AML-193 (cell line): ENCODE results near the gene LAMA1.

Experiments used
- DNase-seq, 2 experiments: peaks; one replicate each; lab custom pipeline; 2025; lab: John Stamatoyannopoulos, UW

Gene LAMA1

DNA sequence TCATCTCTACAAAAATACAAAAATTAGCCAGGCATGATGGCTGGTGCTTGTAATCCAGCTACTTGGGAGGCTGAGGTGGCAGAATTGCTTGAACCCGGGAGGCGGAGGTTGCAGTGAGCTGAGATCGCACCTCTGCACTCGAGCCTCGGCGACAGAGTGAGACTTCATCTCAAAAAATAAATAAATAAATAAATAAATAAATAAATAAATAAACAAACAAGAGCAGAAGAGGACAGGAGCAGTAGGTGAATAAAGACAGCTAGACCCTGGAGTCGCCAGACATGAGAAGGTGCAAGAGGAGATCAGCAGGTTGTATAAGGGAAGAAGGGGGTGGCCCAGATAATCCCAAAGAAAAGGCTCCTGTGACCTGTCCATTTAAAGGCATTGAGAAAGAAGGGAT is 12.3 kb downstream of the LAMA1 start:
- no peak for DNase-seq

DNA sequence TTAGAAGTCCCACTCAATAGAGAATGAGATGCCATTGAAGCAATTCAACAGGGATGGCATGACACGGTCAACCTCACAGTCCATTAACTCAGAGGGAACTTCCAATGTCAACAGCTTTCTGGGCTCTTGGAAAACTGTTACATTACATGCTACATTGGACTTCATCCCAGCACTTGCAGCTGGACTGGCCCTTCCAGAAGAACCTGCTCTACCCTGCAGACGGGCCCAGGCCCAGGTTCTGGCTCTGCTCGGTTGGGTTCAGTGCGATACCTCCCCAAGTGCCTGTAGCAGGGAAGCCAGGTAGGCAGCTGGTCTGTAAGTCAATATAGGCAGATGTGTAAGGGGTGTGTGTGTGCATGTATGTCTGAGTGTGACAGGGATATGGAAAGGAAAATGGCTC is 12.9 kb downstream of the LAMA1 start:
- DNase-seq = no peak

DNA sequence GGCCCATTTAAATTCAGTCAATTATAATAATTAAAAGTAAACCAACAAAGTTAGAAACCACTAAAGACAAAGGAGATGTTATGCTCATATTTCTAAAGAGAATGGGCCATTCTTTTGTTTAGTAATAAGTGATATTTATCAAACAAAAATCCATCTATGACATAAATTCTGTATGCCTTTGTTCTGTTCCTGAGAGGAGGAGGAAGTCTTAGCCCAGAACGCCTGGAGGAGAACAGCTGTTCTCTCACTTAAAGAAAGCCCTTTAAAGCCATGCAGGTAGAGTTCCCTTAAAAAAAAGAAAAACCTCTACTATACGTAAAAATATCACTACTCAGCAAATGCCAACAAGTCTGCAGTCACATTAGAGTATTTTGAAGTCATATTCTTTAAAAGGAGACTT is 15.5 kb downstream of the LAMA1 start:
- no peak for DNase-seq

DNA sequence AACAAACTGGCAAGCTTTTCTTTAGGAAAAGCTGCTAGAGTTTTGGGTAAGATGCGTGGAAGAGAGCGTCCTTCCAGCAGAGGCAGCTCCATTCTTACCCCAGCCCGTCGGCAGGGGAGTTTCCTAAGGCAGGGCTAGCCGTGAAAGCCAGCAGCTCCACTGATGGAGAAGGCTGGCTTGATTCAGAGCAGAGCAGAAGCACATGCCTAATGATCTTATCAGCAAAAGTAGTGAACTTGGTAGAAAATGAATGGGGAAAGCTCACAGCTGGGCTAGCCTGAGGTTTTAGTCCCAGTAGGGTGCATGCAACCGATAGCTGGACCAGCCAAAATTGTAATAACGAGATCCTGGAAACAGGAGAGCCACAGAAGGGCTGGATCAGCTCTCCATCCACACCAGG is 20.8 kb downstream of the LAMA1 start:
- DNase-seq = no peak

DNA sequence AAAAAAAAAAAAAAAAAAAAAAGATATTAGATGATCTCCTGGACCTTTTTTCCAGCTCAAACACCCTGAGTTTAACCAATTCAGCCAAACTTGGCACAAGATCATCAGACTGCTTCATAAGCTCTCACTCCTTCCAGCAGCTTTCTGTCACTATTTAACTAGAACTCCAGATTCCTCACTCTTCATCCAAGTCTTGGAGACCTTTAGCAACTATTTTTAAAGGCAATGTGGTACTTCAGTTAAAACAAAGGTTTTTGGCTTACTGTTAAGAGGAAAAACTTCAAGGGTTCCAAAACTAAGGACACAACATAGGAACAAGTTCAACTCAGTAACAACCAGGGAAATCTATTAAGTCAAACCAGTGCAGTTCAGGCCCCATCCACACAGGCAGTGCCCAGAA is 23.2 kb downstream of the LAMA1 start:
- DNase-seq = no peak

DNA sequence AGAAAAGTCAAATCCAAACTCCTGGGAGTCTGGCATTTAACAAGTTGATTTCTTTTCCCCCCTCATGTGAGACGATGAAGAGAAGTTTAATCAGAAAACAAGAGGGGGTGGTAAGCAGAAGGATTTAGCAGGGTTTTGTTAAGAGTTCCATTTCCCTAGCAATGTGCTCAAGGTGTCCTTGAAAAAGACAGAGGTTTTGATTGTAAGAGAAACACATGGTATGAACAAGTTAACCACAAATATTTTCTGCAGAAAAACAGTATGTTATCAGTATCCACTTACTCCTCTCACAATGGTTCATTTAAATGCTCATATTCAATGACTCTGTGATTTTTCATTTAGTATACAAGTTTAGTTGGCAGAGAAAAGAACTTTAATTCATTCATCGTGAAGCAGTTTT is 26.8 kb downstream of the LAMA1 start:
- no peak for DNase-seq

DNA sequence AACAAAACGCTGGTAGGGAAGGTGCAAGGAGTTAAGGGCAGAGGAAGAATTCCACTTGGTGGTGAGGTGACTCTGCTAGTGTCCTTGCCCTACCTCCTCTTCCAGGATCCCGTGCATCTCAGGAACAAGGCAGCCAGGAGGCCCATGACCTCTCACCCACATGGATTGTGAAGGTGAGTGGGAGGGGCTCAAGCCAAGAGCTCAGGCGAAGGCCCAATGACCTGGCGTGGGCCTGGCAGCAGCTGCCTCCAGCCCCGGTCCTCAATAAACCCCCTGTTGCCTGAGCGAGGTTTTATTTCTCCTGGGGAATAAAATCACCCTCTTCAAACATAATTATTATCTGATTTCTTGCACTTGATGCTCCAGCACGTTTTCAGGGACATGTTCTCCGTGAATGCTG is 28.2 kb downstream of the LAMA1 start:
- no peak for DNase-seq

DNA sequence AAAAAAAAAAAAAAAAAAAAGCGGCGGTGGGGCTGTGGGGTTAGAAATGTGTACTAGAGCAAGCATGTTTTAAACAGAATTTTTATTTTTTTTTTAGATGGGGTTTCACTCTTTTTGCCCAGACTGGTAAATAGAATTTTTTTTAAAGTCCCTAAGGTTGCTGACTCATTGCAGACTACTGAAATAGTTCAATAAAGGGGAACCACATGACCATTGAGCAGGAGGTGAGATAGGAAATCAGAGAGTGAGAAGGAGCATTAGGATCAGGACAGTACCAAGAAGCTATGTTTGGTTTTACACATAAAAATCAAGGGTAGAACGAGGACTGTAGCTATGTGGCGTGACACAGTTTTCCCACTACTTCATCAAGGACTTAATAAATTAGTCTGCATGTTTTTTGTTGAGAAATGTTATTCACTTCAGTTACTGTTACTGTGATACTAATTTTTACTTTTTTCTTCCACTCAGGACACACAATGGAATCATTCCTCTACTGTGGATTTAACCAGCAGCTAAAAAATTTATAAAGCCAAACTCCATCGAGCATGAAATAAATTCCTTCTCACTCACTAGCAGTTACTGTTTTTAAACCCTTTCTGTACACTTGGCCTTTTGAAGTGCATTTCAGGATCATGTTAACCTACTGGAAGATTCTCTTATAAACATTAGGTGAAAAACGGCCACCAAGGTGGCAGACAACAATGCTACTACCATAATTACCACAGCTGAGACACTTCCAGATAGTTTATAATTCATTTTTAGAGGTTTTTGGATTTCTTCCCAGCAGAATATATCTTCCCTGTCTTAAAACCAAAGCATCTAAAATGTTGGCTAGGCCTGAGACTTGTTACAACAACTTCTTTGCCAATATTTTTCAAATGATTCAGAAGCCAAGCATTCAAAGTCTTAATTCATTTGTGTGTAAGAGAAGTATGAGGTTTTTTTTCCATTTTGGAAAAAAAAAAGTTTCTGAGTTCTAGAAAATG is 33.2 kb downstream of the LAMA1 start:
- DNase-seq = no peak

DNA sequence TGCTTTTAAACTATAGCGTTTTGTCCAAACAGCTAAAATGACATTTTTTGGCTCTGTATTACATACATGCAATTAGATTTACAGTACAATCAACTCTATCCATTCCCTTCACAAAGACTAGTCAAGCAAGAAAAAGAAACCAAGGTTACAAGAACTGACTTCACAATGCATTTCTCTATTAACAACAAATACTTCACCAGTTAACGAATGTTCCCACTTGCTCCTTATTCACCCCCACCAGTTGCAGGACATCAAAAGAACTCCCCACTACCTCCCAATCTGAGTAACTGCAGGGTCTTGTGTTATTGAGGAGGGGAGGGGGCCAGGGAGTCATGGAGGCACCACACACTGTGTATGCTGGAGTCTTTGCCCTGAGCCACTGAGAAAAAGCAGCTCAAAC is 34.9 kb downstream of the LAMA1 start:
- no peak for DNase-seq

DNA sequence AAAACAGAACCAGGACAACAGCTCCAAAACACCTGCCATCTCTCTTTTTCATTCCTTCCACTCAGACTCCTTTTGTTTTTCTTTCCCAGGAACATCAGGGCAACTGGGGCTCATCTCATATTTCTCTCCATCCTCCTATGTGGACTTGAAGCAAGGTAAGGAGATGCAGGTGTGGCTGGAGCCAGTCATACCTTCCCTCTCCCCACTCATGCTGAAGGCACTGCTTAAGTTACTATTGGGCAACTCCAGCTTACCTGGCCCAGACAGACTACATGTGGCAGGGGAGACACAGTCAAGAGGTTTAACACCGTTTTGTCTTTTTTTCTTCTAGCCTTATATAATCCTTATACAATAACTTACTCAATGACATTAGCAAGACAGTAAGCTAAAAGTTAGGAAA is 38.4 kb downstream of the LAMA1 start:
- DNase-seq = no peak

DNA sequence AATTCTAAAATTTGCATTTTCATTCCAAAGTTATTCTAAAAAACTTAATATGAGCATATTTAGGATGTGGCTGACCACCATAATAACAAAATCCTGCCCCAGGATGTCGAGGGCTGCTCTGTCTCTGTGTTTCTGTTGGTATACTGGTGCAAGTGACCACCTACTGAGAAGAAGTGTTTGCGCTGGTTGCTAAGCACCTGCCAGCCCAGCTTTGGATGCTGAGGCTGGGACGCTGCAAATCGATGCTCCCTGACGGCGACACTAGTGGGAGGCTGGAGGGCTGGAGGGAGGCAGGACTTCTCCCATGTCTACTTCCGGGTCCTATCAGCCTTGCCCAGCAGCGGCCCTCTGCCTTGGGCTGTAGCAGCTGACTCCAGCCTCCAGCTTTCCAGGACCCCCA is 45.0 kb downstream of the LAMA1 start:
- DNase-seq = no peak

DNA sequence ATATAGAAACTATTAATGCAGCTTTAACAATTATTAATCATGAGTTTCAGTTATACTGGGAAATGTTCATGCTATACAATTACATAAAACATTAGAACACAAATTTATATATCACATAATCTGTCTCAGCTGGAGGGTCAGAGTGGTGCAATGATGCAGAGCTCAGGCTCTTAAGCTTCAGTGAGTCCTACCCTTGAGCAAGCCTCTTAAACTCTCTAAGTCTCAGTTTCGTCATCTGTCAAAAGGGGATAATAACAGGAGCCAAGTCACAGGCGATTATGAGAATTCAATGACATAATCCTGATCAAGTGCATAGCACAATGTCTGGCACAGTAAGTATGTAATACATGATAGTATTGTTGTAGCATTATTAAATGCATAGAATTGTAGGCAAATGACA is 46.0 kb downstream of the LAMA1 start:
- no peak for DNase-seq

DNA sequence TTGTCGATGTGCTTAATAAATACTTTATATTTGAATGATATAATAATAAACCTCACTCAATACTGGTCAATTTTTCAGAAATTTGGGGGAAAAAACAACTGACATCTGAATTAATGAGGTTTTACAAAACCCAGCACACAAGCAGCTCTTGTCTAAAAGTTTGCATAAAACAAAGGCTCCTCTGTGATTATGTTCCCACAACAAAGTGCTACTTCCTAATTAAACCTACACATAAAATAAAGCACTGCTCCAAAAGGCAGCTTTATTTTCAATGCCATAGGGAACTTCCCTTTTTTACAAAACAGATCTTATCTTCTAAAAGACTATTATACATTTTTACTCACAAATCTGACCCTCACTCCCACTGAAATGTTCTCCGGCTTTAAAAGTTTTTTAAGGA is 47.1 kb downstream of the LAMA1 start:
- DNase-seq = no peak

DNA sequence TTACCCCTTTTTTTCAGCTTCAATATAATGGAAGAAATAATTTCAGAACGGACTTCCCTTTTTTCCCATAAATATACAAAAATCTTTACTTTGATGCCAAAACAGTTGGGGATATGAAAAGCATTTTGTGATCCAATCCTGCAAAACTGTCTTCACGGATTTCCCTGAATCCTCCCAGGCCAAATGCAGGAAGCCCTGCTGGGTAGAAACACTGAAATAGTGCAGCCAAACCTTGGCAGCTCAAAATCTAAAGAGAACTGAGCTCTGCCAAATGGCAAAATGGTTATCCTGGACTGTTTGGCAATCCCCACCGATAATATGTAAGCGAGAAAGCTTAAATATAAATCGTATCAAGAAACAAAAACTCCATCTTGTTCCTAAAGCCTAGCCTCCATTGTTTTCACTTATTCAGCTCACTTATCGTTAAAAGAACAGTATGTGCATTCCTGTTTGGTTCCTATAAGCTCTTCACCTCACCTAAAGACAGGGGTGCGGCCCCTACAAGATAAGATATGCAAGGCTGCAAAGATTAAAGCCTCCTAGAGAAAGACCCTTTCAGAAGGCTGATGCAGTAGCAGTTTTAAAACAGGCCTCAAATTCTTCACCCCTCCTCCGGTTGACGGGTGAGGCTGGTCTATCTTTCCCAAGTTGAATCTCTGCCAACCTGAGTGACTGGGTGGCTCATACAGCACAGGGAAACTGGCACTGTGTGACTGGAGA is 48.6 kb downstream of the LAMA1 start:
- no peak for DNase-seq

DNA sequence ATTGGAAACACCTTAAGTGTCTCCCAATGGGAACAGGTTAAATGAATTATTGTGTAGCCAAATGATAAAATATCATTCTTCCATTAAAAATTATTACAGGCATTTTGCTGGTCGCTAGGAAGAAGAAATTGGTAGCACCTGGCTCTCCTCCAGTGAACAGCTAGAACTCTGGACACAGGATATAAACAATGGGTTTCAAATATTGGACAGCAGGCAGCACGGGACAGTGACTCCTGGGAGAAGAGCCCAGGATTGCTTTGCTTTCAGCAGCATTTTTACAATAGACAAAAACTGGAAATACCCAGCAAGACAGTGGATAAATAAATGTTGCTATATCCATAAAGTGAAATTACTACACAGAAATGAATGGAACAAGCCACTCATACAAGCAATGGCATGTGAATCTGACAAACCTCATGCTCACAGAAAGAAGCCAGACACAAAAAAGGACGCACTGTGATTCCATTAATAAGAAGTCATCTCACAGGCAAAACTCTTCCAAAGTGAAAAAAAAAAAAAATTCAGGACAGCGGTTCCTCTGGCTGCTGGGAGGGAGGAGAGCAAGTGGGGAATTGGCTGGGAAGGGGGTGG is 50.5 kb downstream of the LAMA1 start:
- DNase-seq = no peak

DNA sequence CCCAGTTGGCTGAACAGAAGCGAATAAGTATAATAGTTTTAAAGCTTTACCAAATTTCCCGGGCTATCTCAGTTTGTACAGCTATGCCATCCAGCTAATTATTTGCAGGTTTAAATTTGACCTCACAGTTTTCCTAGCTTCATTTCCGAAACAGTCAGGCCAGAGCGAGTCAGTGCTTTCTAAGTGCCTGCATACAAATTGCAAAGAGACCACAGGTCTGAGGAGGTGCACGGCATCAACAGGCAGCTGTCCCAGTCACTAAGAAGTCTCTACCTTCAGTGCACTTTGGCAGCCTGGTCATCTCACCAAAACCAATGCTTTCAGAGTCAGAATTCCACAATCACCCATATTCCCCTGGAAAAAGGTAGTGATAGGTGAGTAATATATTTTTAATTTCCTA is 51.9 kb downstream of the LAMA1 start:
- DNase-seq = no peak

DNA sequence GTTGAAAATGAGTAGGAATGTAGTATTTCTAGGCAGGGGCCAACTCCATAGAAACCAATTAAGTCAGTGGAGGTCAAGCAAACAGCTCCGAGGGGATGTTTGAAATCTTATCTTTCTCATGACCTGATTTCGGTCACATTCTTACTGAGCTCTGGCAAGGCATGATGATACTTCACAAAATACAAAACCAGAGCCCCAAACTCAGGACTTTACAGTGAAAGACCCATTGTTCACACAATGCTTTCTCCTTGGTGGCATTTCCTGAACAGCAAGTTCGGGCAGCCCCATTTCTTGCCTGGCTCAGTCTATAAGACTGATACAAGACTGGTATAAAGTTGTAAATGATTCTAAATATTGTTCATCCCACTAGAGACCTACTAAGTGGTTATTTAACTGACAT is 53.3 kb downstream of the LAMA1 start:
- DNase-seq = no peak

DNA sequence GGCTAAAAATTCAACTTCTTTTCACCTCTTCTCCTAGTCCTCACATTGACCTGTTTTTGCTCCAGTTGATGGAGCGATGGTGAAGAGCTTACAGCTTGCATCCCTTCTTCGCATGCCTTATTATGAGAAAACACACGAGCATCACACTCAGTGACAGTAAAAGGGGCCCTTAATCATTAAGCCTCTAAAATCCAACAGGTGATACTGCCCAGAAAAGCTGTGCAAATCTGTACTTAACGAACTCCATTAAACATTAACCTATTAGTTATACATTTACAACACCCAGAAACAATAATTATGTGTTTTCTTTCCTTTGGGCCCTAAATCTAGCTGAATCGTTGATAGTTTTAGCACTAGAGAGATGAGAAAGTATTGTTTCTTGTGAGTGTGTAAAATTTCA is 54.8 kb downstream of the LAMA1 start:
- DNase-seq = no peak

DNA sequence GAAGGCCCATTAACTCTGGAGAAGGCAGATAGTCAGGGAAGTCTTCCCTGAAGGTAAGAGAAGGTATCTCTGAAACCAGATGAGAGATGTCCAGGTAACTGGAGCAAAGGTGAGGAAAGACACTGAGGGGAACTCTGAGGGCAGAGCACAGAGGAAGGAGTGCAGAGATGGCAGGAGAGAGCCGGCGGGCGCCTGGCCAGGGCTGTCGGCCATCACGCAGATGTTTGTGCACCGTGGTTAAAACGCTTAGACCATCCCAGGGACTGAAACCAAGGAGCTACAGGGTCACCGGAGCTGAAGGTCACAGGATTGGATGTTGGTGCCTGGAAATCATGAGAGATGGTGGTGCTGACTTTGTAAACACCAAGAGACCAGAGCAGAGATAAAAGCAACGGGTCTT is 55.4 kb downstream of the LAMA1 start:
- DNase-seq = no peak

DNA sequence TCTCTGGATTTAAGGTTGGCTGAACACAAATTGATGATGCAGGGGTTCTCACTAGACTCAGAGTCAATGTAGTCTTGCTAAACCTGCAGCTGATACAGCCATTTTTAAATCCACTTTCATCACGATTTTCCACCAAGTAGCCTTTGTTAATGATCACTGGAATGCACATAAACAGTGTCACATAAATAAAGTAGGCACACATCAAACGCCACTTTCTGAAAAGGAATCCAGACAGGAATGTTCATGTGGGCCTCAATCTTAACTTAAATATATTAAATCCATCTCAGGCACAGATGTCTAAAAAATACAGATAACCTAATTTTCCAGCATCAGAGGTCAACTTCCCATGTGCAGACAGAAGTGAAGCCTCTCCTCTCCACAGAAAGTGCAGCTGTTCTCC is 58.3 kb downstream of the LAMA1 start:
- no peak for DNase-seq

DNA sequence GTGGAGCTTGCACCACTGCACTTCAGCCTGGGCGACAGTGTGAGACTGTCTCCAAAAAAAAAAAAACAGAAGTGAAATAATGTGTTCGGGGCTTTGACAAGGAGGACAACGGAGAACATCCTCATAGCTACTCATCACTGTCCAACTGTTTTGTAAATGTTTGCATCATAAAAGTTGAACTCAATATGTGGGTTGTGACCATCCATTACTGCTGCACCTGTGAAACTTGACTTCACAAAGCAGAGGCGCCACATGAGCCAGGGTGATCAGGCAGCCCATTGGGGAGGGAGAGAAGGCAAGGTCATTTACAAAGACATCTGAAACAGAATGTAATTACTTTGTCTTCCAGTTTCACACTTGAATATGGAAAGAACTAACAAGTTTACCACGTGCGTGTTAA is 61.6 kb downstream of the LAMA1 start:
- no peak for DNase-seq

DNA sequence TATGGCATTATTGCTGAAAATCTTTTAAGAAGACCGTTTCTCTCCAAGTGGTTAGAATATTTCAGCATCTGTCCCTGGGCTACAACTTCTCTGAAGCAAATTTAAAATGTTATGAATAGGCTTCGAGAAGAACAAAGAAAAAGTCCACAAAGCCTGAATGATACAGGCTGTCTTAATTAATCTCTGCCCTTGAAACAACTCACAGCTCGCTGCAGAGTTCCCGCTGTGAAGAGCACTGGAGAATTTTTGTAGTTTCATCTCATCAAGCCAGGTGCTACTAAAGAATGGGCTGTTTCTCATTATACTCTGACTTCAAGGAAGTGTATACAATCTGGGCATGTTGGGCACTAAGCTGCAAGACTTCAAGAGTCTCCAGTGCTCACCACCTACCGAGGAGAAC is 67.6 kb downstream of the LAMA1 start:
- DNase-seq = no peak

DNA sequence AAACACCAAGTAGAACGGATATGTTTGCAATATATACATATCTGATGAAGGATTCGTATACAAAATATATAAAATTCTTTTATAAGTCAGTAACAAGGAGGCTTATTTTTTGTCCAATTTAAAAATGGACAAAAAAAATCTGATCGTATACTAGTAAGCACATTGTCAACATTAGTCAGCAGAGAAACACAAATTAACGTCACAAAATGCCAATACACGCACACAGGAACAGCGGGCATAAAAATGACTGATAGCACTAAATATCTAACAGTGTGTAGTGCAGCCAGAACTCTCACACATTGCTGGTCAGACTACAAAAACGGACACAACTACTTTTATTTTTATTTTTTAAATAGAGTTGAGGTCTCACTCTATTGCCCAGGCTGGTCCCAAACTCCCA is 69.5 kb downstream of the LAMA1 start:
- DNase-seq = no peak
